SKM-1 (cell line): ENCODE data around the gene IL1RL2.
A peak's percentile ranks its signal among the peaks of the same experiment; 100 is the strongest.

Source experiments
- DNase-seq: peaks from one replicate; lab custom pipeline; 2025; ENCODE audit not compliant: unreplicated experiment; lab: John Stamatoyannopoulos, UW

Gene IL1RL2

GRCh38 chr2:102193074-102193473 lies 6.3 kb downstream of the IL1RL2 start:
- no peak for DNase-seq

- no peak for DNase-seq
These were observed 7.9 kb downstream of the IL1RL2 start for GRCh38 chr2:102194609-102195268.

- no peak for DNase-seq
These were observed 10.7 kb downstream of the IL1RL2 start for GRCh38 chr2:102197389-102198137.

GRCh38 chr2:102200539-102200938 lies 13.7 kb downstream of the IL1RL2 start:
- DNase-seq = no peak

GRCh38 chr2:102204638-102205037 lies 17.8 kb downstream of the IL1RL2 start:
- DNase-seq = no peak

GRCh38 chr2:102206666-102207341 lies 20.0 kb downstream of the IL1RL2 start:
- DNase-seq = no peak

GRCh38 chr2:102208774-102209173 lies 22.0 kb downstream of the IL1RL2 start:
- no peak for DNase-seq

GRCh38 chr2:102209474-102209873 lies 22.7 kb downstream of the IL1RL2 start:
- DNase-seq = no peak

- DNase-seq = no peak
These were observed 30.2 kb downstream of the IL1RL2 start for GRCh38 chr2:102217032-102217431.

- DNase-seq = peak; percentile 16
These were observed 38.3 kb downstream of the IL1RL2 start for GRCh38 chr2:102224824-102225739.

- DNase-seq = no peak
These were observed 39.3 kb downstream of the IL1RL2 start for GRCh38 chr2:102226171-102226570.

GRCh38 chr2:102226612-102227391 lies 40.0 kb downstream of the IL1RL2 start:
- DNase-seq = no peak

GRCh38 chr2:102229141-102229769 lies 42.4 kb downstream of the IL1RL2 start:
- no peak for DNase-seq

- DNase-seq = no peak
These were observed 43.6 kb downstream of the IL1RL2 start for GRCh38 chr2:102230410-102230909.

- no peak for DNase-seq
These were observed 46.5 kb downstream of the IL1RL2 start for GRCh38 chr2:102233132-102233884.

GRCh38 chr2:102235042-102235473 lies 48.2 kb downstream of the IL1RL2 start:
- no peak for DNase-seq

- no peak for DNase-seq
These were observed 48.7 kb downstream of the IL1RL2 start for GRCh38 chr2:102235491-102235890.

GRCh38 chr2:102236132-102236531 lies 49.3 kb downstream of the IL1RL2 start:
- DNase-seq = no peak

GRCh38 chr2:102237176-102237575 lies 50.4 kb downstream of the IL1RL2 start:
- no peak for DNase-seq
